ENCODE results near the gene DDAH1. TPM values are rescaled to one million over a fixed set of nuclear protein-coding genes. Genes with fewer than 3 reads are reported as not detected.

The DDAH1 gene
- total and polyA plus RNA-seq, 2 donors (not counting 3 experiments of a cell fraction or from before 2014, with no cell fraction given), result 44.0 to 75.2 TPM

GRCh38 chr1:85296980-85297379 is 168.0 kb downstream of the DDAH1 start:
- Histone ChIP-seq H3K9me1 (replicated peaks; ENCODE audit: control insufficient read depth, extremely low read depth, insufficient read depth, low read length) (no peaks in the 10 kb centered on the region), H3K27ac (ENCODE audit: insufficient read depth, low read depth, low read length) (peak overlapping the region; percentile 95), H3K4me3 (replicated peaks in 1 of 3; ENCODE audit: insufficient read depth in 1 of 3, low read depth in 1 of 3, low read length in 3 of 3) (no peak overlapping the region), H3K9ac (replicated peaks; ENCODE audit: extremely low read depth, insufficient read depth, low read length) (peak overlapping the region; percentile 38), H3K4me1 (ENCODE audit: control insufficient read depth, extremely low read depth, insufficient read depth, low read length) (peaks cover 43% of the 10 kb centered on the region), H3K79me2 (ENCODE audit: control insufficient read depth, insufficient read depth, low read length) (no peaks in the 10 kb centered on the region), H2AFZ (ENCODE audit: low read depth, low read length) (no peak overlapping the region), H3K4me2 (ENCODE audit: insufficient read depth, low read length) (peak overlapping the region; percentile 2), H4K20me1 (replicated peaks; ENCODE audit: control insufficient read depth, extremely low read depth, insufficient read depth, low read length) (no peaks in the 10 kb centered on the region), H3K27me3 (ENCODE audit: control insufficient read depth in 2 of 2, insufficient read depth in 2 of 2, low read length in 2 of 2) (no peaks in the 10 kb centered on the region), H3K36me3 (ENCODE audit: control insufficient read depth in 2 of 2, extremely low read depth in 1 of 2, insufficient read depth in 2 of 2, low read length in 2 of 2) (no peaks in the 10 kb centered on the region), H3K9me3 (replicated peaks; ENCODE audit: control insufficient read depth, insufficient read depth, low read length) (no peaks in the 10 kb centered on the region)
- dilution Hi-C loops (cut with MboI; ENCODE audit: extremely low pct_ligation_motif_present, low sequenced_read_pairs), result no loop called here
- FAIRE-seq (no peak), DNase-seq (ENCODE audit: low read depth, low spot score) (peak; percentile 28)
- intact Hi-C loops (cut with micrococcal nuclease), result loop anchor here (5.0 kb wide), 1 partner anchor 410 kb away; the partner anchor contains the start of gene ZNHIT6
- BruUV-seq (replicated peaks), result no TSS peak
- no peak for TF ChIP-seq GATA2 (IDR thresholded peaks at IDR 0.05; ENCODE audit: insufficient read depth, insufficient read length, low read depth, low read length)
- ChIA-PET CTCF (interaction anchor here (0.9 to 5.1 kb wide), 9 partner anchors 11 to 396 kb away, joined by 4 to 39 read pairs (median 6); partner anchors contain the start of genes BCL10 and C1orf52), POLR2A (interaction anchor here (1.0 to 3.7 kb wide), 4 partner anchors 16 to 284 kb away, joined by 3 to 21 read pairs (median 9); partner anchors contain the start of genes BCL10 and CCN1)

DNA sequence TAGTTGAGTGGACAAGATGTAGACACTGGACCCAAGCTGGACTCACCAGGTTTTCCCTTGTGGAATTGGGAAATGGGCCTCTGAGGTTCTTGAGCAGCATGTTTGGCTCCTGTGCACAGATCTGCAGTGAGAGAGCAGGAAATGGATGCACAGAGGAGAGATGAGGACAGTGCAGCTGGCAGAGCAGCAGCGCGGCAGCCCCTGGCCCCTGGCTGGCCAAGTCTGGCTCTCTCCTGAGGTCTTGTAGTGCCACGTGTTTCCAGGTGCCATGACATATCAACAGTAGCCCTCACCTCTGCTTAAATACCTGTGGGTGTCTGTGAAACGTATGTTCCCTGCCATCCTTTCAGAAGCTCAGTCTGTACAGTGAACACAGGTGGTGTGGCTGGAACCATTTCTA is 169.3 kb downstream of the DDAH1 start:
- no peak overlapping the region for H3K9ac ChIP-seq (replicated peaks; ENCODE audit: extremely low read depth, insufficient read depth, low read length)
- no TSS peak for BruUV-seq (replicated peaks)
- CTCF ChIA-PET, result interaction anchor here (0.9 to 5.1 kb wide), 8 partner anchors 10 to 397 kb away, joined by 3 to 39 read pairs (median 5); partner anchors contain the start of genes BCL10 and C1orf52
- H3K4me2 ChIP-seq (ENCODE audit: insufficient read depth, low read length), result no peak overlapping the region
- no peaks in the 10 kb centered on the region for H3K9me3 ChIP-seq (replicated peaks; ENCODE audit: control insufficient read depth, insufficient read depth, low read length)
- FAIRE-seq, result no peak
- no peaks in the 10 kb centered on the region for H3K36me3 ChIP-seq (ENCODE audit: control insufficient read depth in 2 of 2, extremely low read depth in 1 of 2, insufficient read depth in 2 of 2, low read length in 2 of 2)
- H3K9me1 ChIP-seq (replicated peaks; ENCODE audit: control insufficient read depth, extremely low read depth, insufficient read depth, low read length), result no peaks in the 10 kb centered on the region
- H3K79me2 ChIP-seq (ENCODE audit: control insufficient read depth, insufficient read depth, low read length), result no peaks in the 10 kb centered on the region
- intact Hi-C loops (cut with micrococcal nuclease) (loop anchor here (5.0 kb wide), 1 partner anchor 412 kb away; the partner anchor contains the start of gene ZNHIT6), dilution Hi-C loops (cut with MboI; ENCODE audit: extremely low pct_ligation_motif_present, low sequenced_read_pairs) (no loop called here)
- H3K27ac ChIP-seq (ENCODE audit: insufficient read depth, low read depth, low read length), result no peak overlapping the region
- TF ChIP-seq MYC (IDR thresholded peaks at IDR 0.05; ENCODE audit: low read depth, low read length) (no peak), MAX (IDR thresholded peaks at IDR 0.05; ENCODE audit: insufficient read depth, insufficient read length) (no peak), EZH2 (IDR thresholded peaks at IDR 0.05; ENCODE audit: borderline replicate concordance, low read depth, low read length, severe bottlenecking) (no peak), GATA2 (IDR thresholded peaks at IDR 0.05; ENCODE audit: insufficient read depth, insufficient read length, low read depth, low read length) (no peak), POLR2AphosphoS5 (IDR thresholded peaks at IDR 0.05; ENCODE audit: insufficient read depth, low read depth, low read length) (no peak), JUN (IDR thresholded peaks at IDR 0.05; ENCODE audit: borderline replicate concordance, insufficient read depth, insufficient read length, low read depth) (no peak), POLR2A (IDR thresholded peaks at IDR 0.05; ENCODE audit: low read depth, low read length) (no peak), FOS (IDR thresholded peaks at IDR 0.05; ENCODE audit: borderline replicate concordance, insufficient read depth, low read length) (no peak)
- TF ChIP-seq, protein P1, sequence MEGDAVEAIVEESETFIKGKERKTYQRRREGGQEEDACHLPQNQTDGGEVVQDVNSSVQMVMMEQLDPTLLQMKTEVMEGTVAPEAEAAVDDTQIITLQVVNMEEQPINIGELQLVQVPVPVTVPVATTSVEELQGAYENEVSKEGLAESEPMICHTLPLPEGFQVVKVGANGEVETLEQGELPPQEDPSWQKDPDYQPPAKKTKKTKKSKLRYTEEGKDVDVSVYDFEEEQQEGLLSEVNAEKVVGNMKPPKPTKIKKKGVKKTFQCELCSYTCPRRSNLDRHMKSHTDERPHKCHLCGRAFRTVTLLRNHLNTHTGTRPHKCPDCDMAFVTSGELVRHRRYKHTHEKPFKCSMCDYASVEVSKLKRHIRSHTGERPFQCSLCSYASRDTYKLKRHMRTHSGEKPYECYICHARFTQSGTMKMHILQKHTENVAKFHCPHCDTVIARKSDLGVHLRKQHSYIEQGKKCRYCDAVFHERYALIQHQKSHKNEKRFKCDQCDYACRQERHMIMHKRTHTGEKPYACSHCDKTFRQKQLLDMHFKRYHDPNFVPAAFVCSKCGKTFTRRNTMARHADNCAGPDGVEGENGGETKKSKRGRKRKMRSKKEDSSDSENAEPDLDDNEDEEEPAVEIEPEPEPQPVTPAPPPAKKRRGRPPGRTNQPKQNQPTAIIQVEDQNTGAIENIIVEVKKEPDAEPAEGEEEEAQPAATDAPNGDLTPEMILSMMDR (IDR thresholded peaks at IDR 0.05; ENCODE audit: extremely low read depth in 1 of 2, insufficient read depth in 1 of 2, low read depth in 1 of 2, low read length in 2 of 2), result no peak
- H4K20me1 ChIP-seq (replicated peaks; ENCODE audit: control insufficient read depth, extremely low read depth, insufficient read depth, low read length), result no peaks in the 10 kb centered on the region
- POLR2A ChIA-PET, result interaction anchor here (3.7 kb wide), 1 partner anchor 20 kb away, joined by 21 read pairs; the partner anchor contains the start of gene BCL10
- no peak for DNase-seq (ENCODE audit: low read depth, low spot score)
- no peaks in the 10 kb centered on the region for H3K27me3 ChIP-seq (ENCODE audit: control insufficient read depth in 2 of 2, insufficient read depth in 2 of 2, low read length in 2 of 2)
- H2AFZ ChIP-seq (ENCODE audit: low read depth, low read length), result no peak overlapping the region
- no peak overlapping the region for H3K4me3 ChIP-seq (replicated peaks in 1 of 3; ENCODE audit: insufficient read depth in 1 of 3, low read depth in 1 of 3, low read length in 3 of 3)
- peaks cover 43% of the 10 kb centered on the region for H3K4me1 ChIP-seq (ENCODE audit: control insufficient read depth, extremely low read depth, insufficient read depth, low read length)
